HPDE6-E6E7 (cell line): ENCODE measurements around the gene ARNT2.

ENCODE experiments used
- DNase-seq: peaks from one replicate; pipeline ENCODE4 v3.0.0; 2011; ENCODE audit warnings: missing footprints; ENCODE audit errors: extremely low spot score

ARNT2 gene

GRCh38 chr15:80576519-80577090, 172.4 kb downstream of the ARNT2 start:
- no peak for DNase-seq

DNA sequence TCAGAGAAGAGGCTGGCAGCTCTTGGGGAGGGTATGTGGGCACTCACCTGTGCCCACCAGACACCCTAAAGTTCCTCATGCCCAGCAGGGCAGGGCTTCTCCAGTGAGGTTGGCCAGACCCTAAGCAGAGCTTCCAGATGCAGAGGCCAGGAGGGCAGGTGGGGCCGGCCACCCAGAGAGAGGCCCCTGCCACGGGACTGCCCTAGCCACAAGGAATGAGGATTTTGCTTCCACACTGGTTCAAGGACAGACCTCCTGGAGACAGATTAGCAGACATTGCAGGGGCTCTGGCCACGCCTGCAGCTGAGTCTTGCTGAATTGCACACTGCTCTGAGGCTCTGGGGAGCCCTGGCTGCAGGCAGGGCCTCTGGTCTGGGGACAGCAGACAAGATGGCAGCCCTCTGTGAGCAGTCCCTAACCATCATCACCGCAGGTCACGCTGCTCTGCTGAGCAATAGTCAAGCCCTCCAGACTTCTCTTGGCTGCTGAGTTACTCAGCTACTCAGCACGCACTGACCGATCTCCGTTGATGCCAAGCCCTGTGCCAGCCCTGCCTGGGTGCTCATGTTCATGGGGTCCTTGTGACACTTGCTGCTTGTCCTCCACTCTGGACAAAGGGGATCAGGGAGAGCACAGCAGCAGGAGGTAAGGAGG, 173.5 kb downstream of the ARNT2 start:
- no peak for DNase-seq

DNA sequence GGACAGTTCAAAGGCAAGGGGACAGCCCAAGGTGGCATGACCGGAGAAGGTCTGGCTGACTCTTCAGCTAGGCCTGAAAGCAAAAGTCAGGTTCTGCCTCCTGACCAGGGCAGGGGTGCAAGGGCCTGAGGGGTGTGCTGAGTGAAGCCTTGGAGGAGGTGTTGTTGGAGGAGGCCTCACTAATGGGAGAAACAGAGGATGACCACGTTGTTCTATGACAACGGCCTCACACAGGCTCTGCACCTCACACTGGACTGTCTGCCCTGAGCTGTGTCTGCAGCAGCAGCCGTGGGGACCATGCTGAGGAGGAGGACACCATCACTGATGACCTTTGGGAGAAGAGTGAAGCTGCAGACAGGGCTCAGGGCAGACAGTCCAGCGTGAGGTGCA, 174.0 kb downstream of the ARNT2 start:
- no peak for DNase-seq

GRCh38 chr15:80578871-80579270, 174.7 kb downstream of the ARNT2 start:
- DNase-seq, result no peak

DNA sequence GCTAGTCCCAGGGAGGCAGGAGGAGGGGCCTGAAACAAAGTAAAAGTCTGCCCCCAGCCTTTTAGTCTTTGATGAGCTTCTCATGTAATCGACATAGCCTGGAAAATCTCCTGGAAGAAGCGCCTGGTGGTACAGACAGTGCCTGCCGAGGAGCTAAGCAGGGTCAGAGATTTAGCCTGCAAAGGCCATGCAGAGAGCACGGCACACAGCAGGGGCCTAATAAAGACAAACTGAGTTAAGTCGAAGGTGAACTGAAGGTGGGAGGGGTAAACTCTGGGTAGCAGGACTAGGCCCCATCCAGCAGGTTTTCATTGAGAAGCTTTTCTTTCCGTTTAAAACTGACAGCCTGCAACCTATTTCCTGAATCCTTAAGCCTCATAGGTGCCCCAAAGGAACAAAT, 175.4 kb downstream of the ARNT2 start:
- no peak for DNase-seq

DNA sequence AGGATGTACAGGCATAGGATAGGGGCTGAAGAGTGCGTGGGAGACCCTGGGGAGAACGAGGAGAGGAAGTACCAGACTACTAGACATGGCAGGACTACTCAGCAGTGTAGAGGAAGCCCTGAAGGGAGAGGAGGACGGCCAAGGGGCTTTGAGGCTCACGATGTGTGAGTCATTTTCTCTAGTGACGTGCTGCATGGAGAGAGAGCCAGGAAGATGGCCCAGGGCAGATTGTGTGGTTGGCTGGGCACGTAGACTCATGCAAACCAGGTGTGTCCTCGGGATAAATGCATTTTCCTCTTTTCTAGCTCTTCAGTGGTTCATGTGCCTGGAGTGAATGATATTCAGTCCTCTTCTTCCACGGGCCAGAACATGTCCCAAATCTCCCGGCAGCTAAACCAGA, 175.9 kb downstream of the ARNT2 start:
- DNase-seq, result peak; percentile 91

DNA sequence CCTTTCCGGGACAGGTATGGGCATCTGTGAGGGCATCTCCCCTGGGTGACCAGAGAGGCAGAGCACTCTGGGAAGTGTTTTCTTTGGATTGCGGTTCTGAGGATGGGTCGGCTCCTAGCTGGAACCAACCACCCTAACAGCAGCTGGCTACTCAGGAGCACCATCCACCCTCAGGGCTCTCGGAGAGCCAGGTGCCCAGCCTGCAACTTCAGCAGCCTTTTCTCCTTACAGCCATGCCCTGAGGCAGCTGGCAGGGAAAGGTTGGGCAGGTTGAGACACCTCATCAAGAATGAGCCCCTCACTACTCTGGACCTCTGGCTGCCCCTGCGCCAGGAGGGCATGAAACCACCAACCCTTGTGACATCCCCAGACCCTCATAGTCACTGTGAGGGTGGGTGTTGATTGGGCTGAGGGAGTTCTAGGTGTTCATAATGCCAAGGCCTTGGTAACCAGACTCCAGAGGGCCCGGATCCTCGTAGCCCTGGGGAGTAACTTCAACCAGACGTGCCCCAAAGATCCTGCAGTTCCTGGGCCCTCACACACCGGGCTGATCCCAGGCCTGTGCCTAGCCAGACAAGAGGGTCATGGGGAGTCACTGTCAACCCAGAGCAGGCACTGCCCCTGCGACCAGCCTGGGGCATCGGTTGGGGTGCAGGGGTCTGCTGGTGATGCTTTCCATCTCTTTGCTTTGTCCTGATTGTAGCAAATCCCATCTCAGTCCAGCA, 176.5 kb downstream of the ARNT2 start:
- no peak for DNase-seq

- no peak for DNase-seq
Measured at GRCh38 chr15:80581976-80582375, 177.8 kb downstream of the ARNT2 start.

GRCh38 chr15:80582816-80583423, 178.7 kb downstream of the ARNT2 start:
- DNase-seq, result no peak

DNA sequence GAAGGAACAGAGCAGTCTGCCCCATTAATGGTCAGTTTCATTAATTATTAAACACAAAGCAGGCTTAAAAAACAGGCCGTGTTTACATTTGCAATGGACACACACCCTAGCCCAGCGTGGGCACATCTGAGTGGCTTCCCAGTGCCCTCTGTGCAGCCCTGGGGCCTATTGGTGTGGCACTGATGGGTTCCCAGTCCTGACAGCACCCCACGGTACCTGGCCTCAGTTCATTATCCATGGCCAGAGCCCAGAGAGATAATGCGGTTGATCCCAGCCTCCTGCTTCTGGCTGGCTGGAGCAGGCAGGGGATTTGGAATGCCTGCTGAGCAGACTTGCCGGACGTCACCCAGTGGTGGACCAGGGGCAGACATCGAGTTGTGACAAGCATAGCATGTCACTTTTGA, 180.4 kb downstream of the ARNT2 start:
- no peak for DNase-seq

- DNase-seq, result no peak
Measured at GRCh38 chr15:80584973-80585525, 180.9 kb downstream of the ARNT2 start.

- no peak for DNase-seq
Measured at GRCh38 chr15:80585544-80586018, 181.4 kb downstream of the ARNT2 start.

DNA sequence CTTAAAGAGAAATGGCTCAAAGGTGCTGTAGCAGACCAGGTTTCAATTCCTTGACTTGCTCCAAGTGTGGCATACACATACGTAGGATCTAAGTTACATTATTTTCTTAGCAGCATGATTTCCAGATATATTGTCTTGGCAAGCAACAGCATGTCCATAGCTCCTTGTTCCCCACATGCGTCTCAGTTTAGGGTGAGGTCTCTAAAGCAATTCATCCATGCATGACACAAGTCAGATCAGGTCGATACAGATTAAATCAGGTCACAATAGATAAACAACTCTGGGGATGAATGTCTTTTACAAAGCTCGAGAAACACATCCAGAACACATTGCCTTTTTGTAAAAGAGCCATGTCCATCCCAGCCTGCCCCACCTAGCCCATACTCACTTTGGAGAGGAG, 182.0 kb downstream of the ARNT2 start:
- DNase-seq, result no peak

DNA sequence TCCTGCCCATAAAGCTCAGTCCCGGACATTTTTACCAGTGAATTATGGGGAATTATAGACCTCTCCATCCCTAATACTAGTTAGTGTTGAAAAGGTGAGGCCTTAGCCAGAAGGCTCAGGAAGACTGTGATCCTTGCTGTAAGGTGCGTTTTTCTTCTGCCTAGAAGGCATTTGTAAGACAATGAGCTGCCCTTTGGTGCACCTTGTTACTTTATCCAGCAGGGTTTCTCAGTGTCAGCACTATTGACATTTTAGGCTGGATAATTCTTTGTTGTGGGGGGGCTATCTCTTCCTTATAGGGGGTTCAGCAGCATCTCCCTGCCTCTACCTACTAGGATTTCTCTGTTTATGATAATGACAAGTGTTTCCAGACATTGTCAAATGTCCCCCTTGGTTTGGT, 182.8 kb downstream of the ARNT2 start:
- DNase-seq, result no peak

- no peak for DNase-seq
Measured at GRCh38 chr15:80587816-80588456, 183.8 kb downstream of the ARNT2 start.

- peak; percentile 78 for DNase-seq
Measured at GRCh38 chr15:80588801-80589200, 184.6 kb downstream of the ARNT2 start.

DNA sequence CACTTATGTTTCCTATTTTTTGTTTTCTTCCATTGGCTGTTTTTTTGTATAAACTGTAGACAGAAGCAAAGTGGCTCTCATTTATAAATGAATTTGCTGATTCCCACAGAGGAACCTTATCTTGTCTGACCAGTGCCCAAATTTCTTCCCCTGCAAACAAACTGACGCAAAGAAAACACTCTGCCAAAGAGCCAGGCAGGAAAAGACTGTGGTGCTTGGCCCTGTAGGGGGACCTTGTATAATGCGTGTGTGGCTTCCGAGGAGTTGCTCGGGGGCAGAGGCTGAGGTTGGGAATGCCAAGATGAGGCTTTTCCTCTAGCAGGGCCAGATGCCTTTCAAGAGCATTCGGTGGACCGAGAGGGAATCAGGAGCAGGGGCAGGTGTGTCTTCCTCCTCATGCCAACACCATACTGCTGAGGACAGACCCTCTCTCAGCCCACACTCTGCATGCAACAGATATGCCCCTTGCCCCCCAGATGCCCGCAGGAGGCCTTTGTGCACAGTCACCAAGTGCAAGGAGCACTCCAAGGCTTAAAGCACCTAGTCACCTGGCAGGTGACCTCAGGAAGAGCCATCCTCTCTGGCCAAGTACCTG, 186.7 kb downstream of the ARNT2 start:
- DNase-seq, result no peak

GRCh38 chr15:80591471-80591870, 187.3 kb downstream of the ARNT2 start:
- DNase-seq, result no peak

DNA sequence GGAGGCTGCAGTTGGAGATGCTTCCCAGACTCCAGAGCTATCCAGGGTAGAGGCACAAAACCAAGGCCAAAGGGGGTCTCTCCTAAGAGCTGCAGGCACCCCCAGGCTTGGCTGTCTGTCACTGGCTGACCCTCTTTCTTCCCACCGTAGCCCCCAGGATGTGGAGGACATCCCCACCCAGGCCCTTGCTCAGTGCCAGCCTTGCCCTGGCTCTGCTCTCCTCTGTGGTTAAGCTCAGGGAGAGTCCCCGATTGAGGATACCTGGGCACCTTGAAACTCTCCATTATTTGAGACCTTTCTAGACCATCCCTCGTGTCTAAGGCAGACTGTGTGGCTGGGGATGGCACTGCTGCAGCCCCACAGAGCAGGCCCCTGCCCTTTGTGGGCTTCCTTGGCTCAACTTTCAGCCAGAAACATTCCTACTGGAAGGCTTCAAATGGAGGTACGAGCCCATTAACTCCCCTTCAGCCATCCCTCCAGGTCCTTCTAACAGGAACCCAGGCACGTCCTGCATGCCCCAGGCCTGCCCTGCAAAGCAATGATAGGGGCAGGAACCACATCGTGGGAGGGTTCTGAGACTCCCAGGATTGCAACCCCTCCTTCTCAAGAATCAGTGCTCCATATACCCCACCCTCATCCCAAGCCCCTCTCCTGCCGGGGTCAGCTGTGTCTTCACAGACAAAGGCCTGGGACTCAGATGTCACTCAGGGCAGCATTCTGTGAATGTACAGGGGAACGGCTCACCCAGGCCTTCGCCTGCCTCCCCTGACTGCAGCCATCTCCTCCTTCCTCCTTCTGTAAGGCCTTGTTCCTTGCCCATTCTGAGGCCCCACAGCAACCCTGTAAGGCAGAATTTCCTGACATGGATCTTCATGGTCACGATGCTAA, 188.0 kb downstream of the ARNT2 start:
- no peak for DNase-seq

GRCh38 chr15:80593486-80594030, 189.4 kb downstream of the ARNT2 start:
- no peak for DNase-seq
